HG03159 (cell line): ENCODE data around the gene RDH13.
"Not testable (repeated sequence)": the region's sequence is repeated elsewhere in the genome, so short reads cannot be mapped to it uniquely, and the experiment has no call there.

Source experiments
- ATAC-seq: cut with Tn5 transposase; IDR thresholded peaks from one replicate; pipeline ENCODE4 v1.9.1; 2021; ENCODE audit warnings: mild to moderate bottlenecking, moderate library complexity; ENCODE audit not compliant: unreplicated experiment

RDH13 gene

GRCh38 chr19:55048446-55048845 lies 14.5 kb downstream of the RDH13 start:
- ATAC-seq, result no peak

- no peak for ATAC-seq
Observed at GRCh38 chr19:55047951-55048350, 15.0 kb downstream of the RDH13 start.

- ATAC-seq, result no peak
Observed at GRCh38 chr19:55046975-55047622, 15.8 kb downstream of the RDH13 start.

- no peak for ATAC-seq
Observed at GRCh38 chr19:55044771-55045716, 17.9 kb downstream of the RDH13 start.

- ATAC-seq, result no peak
Observed at GRCh38 chr19:55044286-55044685, 18.7 kb downstream of the RDH13 start.

GRCh38 chr19:55042688-55043087 lies 20.3 kb downstream of the RDH13 start:
- no peak for ATAC-seq

- no peak for ATAC-seq
Observed at GRCh38 chr19:55042344-55042678, 20.6 kb downstream of the RDH13 start.

- no peak for ATAC-seq
Observed at GRCh38 chr19:55041627-55042343, 21.2 kb downstream of the RDH13 start.

- no peak for ATAC-seq
Observed at GRCh38 chr19:55041244-55041626, 21.7 kb downstream of the RDH13 start.

GRCh38 chr19:55040654-55041053 lies 22.3 kb downstream of the RDH13 start:
- not testable (repeated sequence) for ATAC-seq

- not testable (repeated sequence) for ATAC-seq
Observed at GRCh38 chr19:55037603-55038002, 25.3 kb downstream of the RDH13 start.

GRCh38 chr19:55036058-55036457 lies 26.9 kb downstream of the RDH13 start:
- no peak for ATAC-seq

- no peak for ATAC-seq
Observed at GRCh38 chr19:55034751-55035150, 28.2 kb downstream of the RDH13 start.

GRCh38 chr19:55032976-55033643 lies 29.8 kb downstream of the RDH13 start:
- not testable (repeated sequence) for ATAC-seq

GRCh38 chr19:55032170-55032800 lies 30.7 kb downstream of the RDH13 start:
- no peak for ATAC-seq

GRCh38 chr19:55031178-55031577 lies 31.8 kb downstream of the RDH13 start:
- ATAC-seq, result no peak

- ATAC-seq, result no peak
Observed at GRCh38 chr19:55028757-55029156, 34.2 kb downstream of the RDH13 start.

- ATAC-seq, result no peak
Observed at GRCh38 chr19:55027472-55028337, 35.2 kb downstream of the RDH13 start.

GRCh38 chr19:55027140-55027471 lies 35.8 kb downstream of the RDH13 start:
- ATAC-seq, result not testable (repeated sequence)

GRCh38 chr19:55024111-55024510 lies 38.8 kb downstream of the RDH13 start:
- ATAC-seq, result no peak
